ENCODE data around the gene ACTRT2.

Gene ACTRT2

DNA sequence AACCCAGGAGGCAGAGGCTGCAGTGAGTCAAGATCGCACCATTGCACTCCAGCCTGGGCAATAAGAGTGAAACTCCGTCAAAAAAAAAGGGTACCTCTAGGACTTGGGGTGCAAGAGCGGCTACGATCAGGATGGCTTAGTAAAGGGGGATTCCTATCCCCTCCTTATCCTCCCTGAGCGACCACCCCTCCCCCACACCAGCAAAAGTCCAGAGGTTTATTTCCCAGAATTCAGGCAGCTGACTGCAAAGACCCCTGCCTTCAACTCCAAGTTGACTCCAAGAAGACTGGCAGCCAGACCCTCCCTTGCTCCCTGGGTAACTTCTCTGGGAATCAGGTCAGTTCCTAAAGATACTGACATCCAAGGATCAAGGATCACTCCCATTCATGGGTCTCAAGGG is 35.4 kb downstream of the ACTRT2 start:
- TF ChIP-seq, protein P1, sequence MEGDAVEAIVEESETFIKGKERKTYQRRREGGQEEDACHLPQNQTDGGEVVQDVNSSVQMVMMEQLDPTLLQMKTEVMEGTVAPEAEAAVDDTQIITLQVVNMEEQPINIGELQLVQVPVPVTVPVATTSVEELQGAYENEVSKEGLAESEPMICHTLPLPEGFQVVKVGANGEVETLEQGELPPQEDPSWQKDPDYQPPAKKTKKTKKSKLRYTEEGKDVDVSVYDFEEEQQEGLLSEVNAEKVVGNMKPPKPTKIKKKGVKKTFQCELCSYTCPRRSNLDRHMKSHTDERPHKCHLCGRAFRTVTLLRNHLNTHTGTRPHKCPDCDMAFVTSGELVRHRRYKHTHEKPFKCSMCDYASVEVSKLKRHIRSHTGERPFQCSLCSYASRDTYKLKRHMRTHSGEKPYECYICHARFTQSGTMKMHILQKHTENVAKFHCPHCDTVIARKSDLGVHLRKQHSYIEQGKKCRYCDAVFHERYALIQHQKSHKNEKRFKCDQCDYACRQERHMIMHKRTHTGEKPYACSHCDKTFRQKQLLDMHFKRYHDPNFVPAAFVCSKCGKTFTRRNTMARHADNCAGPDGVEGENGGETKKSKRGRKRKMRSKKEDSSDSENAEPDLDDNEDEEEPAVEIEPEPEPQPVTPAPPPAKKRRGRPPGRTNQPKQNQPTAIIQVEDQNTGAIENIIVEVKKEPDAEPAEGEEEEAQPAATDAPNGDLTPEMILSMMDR (IDR thresholded peaks at IDR 0.05; ENCODE audit: insufficient read depth, low read length, missing control alignments) = no peak
- DNase-seq (ENCODE audit: low read depth, low spot score) = no peak
- POLR2A ChIA-PET = no interaction called here
- CTCF ChIA-PET = interaction anchor here (1.1 kb wide), 1 partner anchor 368 kb away, joined by 3 read pairs; no protein-coding TSS in a partner anchor
- no peak overlapping the region for H3K4me3 ChIP-seq (ENCODE audit: low read depth, low read length)

- CTCF ChIA-PET = no interaction called here
- TF ChIP-seq, protein P1 (IDR thresholded peaks at IDR 0.05; ENCODE audit: insufficient read depth, low read length, missing control alignments) = no peak
- POLR2A ChIA-PET = interaction anchor here (0.6 kb wide), 1 partner anchor 8 kb away, joined by 3 read pairs; no protein-coding TSS in a partner anchor
Measured at GRCh38 chr1:3058263-3059030, 37.2 kb downstream of the ACTRT2 start.

DNA sequence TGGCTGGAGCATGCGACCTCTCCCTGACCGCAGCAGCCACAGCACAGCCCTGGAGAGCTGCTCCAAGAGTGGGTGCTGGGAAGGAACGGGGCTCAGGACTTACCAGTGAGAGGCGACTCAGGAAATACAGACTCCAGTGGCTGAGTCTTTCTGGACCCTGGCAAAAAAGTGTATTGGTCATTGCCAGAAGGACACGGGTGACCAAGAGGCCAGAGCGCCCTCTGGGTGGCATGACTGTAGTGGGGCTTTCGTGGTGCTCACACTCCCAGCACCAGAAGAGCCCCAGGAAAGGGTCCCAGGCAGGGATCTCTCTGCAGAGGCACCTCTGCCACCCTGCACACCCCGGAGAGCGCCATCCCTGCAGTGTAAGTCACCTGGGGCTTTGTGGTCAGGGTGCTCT is 38.9 kb downstream of the ACTRT2 start:
- H3K4me3 ChIP-seq (ENCODE audit: low read depth, low read length) = no peak overlapping the region
- DNase-seq (ENCODE audit: low read depth, low spot score) = no peak
- TF ChIP-seq, protein P1 (IDR thresholded peaks at IDR 0.05; ENCODE audit: insufficient read depth, low read length, missing control alignments) = no peak
- ChIA-PET CTCF (no interaction called here), POLR2A (no interaction called here)

More at GRCh38 chr1:3058263-3059030, 37.2 kb downstream of the ACTRT2 start:
- DNase-seq (ENCODE audit: low read depth, low spot score) = no peak
- no peak overlapping the region for H3K4me3 ChIP-seq (ENCODE audit: low read depth, low read length)

GRCh38 chr1:3060601-3061551 is 39.6 kb downstream of the ACTRT2 start:
- TF ChIP-seq, protein P1 (IDR thresholded peaks at IDR 0.05; ENCODE audit: insufficient read depth, low read length, missing control alignments) = no peak
- no peak for DNase-seq (ENCODE audit: low read depth, low spot score)
- POLR2A ChIA-PET = no interaction called here

DNA sequence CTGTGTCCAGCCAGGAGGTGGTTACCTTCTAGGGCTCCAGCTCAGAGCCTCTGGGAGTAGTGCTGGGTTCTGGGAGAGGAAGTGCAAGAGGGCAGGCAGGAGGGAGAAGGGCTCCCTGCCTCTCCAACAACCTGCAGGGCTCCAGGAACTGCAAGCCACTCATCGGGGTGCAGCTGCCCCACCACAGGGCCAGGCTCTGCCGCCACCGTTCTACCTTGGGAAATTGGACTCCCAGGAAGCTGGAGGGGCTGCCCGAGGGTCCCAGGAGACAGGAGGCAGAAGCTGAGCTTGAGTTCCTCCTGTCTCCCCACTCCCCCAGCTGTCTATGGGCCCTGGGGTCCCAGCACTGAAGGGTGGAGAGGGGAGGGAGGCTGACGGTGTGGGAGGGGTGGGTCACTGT is 40.3 kb downstream of the ACTRT2 start:
- no peak overlapping the region for H3K4me3 ChIP-seq (ENCODE audit: low read depth, low read length)
- ChIA-PET POLR2A (no interaction called here), CTCF (no interaction called here)
- DNase-seq (ENCODE audit: low read depth, low spot score) = no peak
- TF ChIP-seq, protein P1 (IDR thresholded peaks at IDR 0.05; ENCODE audit: insufficient read depth, low read length, missing control alignments) = no peak

More at GRCh38 chr1:3060601-3061551, 39.6 kb downstream of the ACTRT2 start:
- CTCF ChIA-PET = no interaction called here
- no peak overlapping the region for H3K4me3 ChIP-seq (ENCODE audit: low read depth, low read length)
